ENCODE data around the gene TLE2.
A peak's percentile ranks its signal among the peaks of the same experiment; 100 is the strongest.
"Not testable (repeated sequence)": the region's sequence is repeated elsewhere in the genome, so short reads cannot be mapped to it uniquely, and the experiment has no call there.

The TLE2 gene

DNA sequence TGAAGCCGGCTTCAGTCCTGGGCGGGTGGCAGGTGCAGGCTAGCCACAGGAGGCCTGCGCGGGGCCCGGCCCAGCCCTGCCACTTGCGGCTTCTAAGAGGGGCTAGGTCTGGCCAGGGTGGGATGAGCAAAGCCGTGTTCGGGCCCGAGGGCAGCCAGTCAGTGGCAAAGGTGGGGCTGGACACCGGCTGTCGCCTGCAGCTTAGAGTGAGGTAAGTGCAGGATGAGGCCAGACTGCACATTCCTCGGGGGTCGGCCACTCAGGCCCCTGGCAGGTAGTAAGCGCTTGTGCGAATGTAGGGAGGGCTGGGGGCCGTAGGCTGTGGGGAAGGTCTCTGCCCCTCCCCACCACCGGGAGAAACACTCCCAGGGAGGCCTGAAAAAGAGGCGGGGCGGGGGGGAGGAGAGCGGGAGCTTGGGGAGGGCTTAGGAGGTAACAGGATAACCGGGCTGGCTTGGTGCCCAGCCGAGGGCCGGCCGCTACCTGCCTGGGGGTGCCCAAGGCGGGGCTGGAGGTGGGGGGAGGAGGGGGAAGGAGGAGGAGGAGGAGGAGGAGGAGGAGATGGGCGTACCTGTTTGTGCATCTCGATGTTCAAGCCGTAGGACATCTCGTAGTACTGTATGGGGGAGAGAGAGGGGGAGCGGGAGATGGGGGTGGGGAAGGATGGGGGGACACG lies 26.8 kb upstream of the TLE2 start:
- no peak for DNase-seq (ENCODE audit: low read depth)

DNA sequence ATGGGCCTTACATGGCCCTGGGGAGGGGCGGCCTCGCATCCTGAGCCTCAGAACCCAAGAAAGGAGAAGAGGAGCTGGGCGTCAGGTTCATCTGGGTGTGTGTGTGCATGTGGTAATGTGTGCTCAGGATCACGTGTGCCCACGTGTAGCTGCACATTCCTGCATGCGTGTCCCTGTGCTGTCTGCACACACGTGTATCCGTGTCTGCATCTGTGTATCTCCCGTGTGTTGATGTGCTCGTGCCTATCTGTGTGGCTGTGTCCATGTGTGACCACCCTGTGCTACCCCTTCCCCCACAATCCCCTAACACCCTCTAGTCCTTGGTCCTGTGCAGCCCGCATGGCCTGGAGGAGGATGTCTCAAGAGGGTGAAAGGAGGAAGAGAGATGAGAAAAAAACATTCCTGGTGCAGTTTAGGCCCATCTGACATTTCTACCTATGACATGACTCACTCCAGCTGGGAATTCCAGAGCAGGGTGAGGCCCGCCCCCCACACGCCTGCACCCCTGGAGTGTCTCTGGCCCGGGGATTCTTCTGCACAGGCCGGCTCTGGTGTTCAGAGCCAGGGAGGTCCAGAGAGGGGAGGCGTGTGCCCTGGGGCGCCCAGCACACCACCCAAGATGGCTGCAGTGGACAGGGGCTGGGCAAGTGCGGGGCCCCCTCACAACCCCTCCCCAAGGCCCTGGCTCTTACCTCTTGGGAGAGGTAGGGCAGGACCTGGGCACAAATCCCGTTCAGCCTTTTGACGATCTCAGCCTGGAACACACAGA lies 26.1 kb upstream of the TLE2 start:
- peak; percentile 22 for DNase-seq (ENCODE audit: low read depth)

DNA sequence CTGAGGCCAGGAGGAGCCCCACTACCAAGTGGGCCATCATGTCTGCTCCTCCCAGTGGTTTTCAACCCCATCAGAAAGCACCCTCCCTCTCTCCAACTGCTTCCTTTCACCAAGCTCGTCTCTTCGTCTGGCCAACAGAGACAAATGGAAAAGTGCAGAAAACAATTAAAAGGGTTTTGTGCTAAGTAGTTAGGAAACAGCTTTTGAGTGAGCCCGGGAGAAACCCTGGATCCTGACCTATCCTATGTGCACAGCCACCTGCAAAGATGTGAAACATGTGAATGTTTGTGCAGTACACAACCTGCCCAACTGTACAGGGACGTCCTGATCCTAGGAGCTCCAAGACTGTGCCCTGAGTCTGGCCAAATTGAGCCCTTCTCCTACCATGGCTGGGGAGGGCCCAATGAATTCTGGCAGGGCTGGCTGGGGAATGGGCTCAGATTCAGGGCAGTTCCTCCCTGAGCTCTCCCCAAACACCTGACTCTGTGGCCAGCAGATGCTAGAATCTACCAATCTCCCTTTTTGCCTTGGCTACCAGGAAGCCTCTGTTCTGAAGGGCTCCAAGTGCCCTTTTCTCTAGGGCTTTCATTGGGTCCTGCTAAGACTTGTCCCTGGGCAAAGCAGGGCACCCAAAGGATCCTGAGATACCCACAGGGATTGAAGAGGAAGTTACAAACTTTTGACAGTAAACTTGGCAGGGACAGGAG lies 25.3 kb upstream of the TLE2 start:
- no peak for DNase-seq (ENCODE audit: low read depth)

DNA sequence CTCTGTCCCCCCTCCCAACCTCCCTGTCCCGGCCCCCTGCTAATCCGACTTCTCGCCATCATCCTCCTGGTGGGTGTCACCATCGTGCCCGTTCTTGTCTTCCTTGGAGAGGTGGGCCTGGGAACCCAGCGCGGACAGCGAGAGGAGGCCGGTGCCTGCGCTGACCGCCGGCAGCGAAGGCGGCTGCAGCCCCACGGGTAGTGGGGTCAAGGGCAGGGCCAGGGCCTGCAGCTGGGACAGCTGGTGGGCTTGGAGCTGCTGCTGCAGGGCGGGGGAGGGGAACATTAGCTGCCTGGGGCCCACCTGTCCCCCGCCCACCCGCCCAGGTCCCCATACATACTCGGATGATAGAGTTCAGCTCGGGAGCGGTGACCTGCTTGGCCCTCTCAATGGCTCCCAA lies 24.7 kb upstream of the TLE2 start:
- no peak for DNase-seq (ENCODE audit: low read depth)

DNA sequence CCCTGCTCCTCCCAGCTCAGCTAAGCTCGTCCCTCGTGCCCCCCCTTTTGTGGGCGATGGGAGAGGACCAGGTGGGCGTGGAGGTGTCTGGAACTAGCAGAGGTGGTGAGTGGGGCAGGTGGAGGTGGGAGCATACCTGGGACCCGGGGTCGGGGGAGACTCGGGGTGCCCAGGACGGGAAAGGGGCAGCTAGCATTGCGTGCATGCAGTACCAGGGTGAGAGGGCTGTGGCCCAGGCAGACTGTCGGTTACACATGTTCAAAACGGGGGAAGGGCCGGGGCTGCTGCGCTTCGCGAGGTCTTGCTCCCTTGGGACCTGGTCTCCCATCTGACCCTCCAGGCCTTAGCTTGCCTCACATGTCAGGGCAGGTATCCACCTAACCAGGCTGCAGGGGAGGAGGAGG lies 24.1 kb upstream of the TLE2 start:
- DNase-seq (ENCODE audit: low read depth) = no peak

DNA sequence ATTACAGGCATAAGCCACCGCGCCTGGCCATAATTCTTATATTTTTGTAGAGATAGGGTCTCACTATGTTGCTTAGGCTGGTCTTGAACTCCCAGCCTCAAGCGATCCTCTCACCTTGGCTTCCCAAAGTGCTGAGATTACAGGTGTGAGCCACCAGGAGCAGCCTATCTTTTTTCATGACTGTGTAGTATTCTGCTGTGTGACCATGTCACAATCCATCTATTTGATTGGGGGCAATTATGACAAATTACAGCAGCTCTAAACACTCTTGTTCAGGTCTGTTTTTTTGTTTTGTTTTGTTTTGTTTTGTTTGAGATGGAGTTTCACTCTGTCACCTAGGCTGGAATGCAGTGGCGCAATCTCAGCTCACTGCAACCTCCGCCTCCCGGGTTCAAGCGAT lies 20.9 kb upstream of the TLE2 start:
- DNase-seq (ENCODE audit: low read depth) = not testable (repeated sequence)

DNA sequence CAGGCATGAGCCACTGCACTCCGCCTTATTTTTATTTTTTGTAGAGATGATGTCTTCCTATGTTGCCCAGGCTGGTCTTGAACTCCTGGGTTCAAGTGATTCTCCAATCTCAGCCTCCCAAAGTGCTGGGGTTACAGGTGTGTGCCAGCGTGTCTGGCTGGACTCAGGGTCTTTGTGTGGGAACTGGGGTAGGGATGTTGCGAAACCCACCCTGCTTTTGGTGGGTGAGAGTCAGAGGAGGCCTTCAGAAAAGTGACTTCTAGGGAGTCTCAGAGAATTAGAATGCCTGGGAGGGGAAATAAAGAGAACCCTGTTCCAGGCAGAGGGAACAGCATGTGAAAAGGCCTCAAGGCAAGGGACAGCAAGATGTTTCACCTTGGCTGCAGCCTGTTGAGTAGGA lies 20.0 kb upstream of the TLE2 start:
- DNase-seq (ENCODE audit: low read depth) = no peak

DNA sequence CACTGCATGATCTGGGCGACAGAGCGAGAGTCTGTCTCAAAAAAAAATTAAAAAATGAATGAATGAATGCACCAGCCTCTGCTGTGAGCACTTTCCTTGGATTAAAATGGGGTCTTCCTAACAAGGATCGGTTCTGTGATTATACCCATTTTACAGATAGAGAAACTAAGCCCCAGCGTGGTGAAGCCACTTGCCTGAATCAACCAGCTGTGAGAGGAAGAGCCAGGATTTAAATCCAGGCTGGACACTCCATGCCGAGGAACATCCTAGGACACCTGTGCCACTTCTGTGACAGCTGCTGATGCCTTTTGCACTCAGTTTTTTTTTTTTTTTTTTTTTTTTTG lies 19.1 kb upstream of the TLE2 start:
- no peak for DNase-seq (ENCODE audit: low read depth)

DNA sequence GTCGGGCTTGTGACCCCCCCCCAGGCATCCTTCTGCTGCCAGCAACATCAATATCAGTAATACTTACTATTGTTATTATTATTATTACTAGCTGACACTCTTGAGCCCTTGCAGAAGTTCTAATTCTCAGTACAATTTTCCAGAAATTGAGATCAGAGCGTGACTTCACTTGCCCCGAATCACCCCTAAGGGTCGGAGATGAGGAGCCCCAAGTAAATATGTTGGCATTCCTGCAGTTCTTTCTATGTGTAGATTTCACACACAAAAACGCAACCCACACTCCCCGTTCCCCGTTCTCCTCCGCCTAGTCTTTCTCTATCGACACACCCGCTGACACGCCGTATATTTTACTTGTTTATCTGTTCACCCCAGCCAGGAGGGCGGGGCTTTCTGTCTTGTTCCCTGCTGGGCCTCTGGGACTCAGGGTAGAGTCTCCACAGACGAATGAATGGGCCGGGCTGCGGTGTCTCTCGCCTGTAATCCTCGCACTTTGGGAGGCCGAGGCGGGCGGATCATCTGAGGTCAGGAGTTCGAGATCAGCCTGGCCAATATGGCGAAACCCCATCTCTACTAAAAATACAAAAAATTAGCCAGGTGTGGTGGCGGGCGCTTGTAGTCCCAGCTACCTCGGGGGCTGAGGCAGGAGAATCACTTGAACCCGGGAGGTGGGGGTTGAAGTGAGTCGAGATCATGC lies 18.6 kb upstream of the TLE2 start:
- peak; percentile 76 for DNase-seq (ENCODE audit: low read depth)

DNA sequence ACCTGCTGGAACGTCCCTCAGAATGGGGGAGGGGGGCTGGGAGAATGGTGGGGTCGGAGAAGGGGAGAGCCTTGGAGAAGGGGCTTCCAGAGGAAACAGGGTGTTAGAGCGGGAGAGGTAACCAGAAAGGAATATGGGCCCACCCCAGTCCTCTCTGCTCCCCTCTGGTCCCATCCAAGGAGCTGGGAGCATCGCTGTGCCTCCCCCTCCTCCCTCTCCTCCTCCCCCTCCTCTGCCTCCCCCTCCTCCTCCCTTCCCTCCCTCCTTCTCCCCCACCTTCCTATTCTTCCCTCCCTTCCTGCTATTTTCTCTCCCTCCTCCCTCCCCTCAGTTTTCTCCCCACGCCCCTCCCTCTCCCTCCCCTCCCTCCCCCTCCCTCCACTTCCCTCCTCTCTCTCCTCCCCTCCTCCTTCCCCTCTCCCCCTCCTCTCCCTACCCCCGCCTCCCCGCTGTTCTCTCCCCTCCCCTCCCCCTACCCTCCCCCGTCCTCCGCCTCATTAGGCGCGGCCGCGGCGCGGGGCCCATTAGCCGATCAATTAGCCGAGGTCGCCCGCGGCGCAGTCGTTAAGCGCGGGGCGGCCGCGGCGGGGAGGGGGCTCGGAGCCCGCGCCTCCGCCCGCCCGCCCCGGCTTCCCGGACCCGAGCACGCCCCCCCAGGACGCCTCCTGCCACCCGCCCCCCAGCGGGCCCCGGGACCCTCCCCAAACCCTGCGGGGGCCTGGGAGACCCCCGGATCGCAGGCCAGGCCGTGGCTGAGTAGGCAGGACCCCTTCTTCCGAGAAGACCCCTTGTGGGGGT lies 17.8 kb upstream of the TLE2 start:
- no peak for DNase-seq (ENCODE audit: low read depth)

DNA sequence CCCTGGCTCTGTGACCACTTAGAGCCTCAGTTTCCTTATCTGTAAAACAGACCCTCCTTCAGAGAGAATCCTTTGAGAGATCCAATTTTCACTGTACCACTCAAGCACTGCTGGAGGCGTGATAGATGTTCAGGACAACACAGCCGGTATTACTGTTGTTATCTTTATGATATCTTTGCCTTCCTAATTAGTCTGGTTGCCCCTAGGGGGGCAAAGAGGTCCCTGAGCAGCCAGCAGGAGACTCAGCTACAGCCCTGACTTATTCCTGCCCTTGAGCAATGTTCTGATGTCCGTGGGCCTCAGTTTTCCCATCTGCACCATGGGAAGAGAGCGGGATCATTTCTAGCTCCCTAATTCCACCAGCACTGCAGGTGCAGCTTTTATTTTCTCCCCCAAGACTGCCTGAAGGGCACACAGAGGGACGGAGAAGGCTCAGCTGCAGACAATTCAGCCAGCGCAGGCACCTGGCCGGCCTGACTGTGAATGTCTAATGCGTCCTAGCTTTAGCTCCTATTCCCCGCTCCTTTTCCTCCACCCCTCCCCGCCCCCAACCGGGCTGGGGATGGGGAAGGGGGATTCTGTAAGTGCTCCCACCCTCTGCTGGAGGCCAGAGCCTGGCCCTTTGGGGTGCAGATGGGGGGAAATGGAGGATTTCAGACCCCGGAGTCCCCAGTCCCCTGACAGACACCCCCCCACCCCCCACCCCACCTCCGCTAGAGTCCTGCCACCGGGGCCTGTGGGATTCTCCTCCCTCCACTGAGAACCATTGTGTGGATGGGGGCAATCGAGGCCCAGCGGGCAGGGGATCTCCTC lies 17.0 kb upstream of the TLE2 start:
- no peak for DNase-seq (ENCODE audit: low read depth)

DNA sequence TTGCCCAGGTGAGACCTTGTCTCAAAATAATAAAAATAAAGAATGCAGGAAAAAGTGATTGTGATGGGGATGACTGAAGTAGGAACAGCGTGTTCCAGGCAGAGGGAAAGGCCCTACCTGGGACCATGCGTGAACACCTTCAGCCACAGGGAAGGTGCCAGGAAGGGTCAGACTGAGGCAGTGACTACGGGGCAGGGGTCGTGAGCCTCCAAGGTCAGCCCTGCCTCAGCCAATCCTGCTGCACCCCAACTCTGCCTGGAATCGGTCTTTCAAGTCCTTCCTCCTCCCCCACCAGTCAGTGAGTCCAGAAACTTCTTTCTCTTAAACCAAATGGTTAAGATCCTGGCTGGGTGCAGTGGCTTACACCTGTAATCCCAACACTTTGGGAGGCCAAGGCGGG lies 16.1 kb upstream of the TLE2 start:
- DNase-seq (ENCODE audit: low read depth) = no peak

DNA sequence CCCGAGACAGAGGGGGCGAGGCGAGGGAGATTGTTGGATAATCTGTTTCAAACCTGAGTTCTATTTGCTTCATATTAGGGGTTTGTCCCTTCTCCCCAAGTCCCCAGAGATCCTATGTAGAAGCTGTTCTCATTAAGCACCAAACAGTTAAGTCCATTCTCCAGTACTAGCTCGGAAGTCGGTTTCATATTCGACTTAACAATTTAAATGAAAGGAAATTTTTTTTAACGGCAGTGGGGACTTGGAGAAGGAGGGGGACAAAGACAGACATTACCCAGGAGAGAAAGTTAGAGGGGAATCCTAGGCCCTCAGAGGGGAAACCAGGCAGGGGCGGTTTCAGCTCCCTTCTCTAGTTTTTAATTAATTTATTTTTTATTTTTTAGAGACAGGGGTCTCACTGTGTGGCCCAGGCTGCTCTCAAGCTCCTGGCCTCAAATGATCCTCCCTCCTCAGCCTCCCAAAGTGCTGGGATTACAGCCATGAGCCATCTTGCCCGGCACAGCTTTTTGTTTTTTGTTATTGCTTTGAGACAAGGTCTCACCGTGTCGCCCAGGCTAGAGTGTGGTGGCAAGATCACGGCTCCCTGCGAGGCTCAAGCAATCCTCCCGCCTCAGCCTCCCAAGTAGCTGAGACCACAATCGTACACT lies 13.7 kb upstream of the TLE2 start:
- DNase-seq (ENCODE audit: low read depth) = no peak

DNA sequence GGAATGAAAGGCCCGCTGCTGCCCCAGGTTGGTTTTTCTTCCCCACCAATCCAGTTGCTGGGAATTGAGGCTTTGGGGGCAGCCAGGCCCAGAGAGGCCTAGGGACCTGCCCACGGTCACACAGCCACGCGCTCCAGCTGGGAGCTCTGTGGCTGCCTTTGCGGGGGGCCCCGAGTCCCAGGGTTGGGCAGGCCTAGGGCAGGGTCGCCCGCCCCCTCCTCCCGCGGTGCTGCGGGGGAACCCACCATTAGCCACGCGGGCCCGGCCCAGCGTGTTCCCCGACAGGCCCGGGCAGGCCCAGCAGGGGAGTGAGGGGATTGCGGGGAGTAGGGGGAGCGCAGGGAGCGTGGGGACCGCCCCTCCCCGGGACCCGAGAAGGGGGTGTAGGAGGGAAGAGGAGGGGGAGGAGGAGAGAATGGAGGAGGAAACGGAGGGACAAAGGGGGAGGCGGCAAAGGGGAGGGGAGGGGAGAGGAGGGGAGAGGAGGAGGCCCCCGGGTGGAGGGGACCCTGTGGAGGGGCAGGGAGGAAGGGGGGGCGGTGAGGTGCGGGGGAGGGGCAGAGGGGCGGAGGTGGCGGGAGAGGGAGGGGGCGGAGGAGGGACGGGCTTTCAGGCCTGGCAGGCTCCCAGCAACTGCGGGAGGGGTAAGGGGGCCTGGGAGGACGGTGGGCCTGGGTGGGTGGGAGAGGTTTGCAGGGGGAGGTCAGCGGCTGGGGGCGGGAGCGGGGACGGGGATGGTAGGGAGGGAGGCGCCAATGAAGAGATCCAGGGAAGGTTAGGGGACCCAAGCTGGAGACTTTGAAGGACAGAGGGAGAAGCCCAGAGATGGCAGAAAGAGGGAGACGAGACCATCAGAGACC lies 12.9 kb upstream of the TLE2 start:
- no peak for DNase-seq (ENCODE audit: low read depth)

DNA sequence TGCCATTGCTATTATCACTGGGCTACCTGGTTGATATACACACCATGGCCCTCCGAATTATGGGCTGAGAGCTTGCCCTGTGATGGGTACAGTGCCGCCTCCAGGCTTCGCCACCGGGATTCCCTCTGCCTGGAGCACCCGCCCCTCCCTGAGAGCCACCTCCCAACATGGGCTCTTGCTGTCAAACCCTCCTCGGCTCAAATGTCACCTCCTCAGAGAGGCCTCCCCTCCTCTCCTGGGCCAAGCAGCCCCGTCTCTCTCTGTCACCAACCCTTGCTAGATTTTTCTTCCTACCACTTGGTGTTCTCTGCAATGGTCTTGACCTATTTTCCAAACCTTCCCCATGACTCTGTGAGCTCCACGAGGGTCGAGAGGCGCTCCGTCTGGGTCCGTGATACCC lies 12.2 kb upstream of the TLE2 start:
- DNase-seq (ENCODE audit: low read depth) = no peak

DNA sequence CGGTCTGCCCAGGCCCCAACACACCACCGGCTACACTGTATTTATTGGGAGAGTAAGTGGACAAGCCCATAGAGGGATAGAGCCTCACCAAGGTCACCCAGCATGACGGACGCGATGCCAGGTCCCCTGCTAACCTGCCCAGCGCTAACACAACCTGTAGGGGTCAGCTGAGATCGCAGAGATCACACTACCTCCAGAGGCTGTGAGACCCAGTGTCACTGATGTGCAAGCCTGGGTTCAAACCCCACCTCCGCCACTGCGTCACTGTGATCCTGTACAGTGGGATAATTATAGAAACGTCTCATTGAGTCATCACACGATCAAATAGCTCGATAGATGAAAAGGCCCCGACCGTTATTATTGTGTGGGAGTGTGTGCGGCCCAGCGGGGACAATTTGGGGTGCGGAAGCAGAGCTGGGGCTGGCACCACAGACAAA lies 10.6 kb upstream of the TLE2 start:
- DNase-seq (ENCODE audit: low read depth) = no peak

DNA sequence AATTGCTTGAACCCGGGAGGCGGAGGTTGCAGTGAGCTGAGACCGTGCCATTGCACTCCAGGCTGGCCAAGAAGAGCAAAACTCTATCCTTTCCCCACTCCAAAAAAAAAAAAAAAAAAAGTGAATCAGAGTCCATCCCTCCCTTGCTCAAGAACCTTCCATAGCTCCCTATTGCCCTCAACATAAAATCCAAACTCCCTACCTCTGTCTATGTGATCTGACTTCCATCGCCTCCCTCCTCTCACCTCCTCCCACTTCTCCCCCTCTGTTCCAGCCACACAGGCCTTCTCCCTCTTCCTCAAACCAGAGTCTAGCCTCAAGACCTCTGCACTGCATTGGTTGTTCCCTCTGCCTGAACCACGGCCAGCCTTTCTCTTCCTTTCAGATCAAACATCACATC lies 10.0 kb upstream of the TLE2 start:
- no peak for DNase-seq (ENCODE audit: low read depth)

DNA sequence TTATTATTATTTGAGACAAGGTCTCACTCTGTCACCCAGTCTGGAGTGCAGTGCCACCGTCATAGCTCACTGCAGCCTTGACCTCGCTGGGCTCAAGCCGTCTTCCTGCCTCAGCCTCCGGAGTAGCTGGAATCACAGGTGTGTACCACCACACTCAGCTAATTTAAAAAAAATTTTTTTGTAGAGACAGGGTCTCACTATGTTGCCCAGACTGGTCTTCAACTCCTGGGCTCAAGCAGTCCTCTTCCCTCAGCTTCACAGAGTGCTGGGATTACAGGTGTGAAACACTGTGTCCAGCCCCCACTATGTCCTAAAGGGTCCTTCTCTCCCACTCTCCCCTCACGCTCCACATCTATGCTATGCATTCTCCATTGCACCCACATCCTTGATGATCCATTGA lies 9.1 kb upstream of the TLE2 start:
- no peak for DNase-seq (ENCODE audit: low read depth)

DNA sequence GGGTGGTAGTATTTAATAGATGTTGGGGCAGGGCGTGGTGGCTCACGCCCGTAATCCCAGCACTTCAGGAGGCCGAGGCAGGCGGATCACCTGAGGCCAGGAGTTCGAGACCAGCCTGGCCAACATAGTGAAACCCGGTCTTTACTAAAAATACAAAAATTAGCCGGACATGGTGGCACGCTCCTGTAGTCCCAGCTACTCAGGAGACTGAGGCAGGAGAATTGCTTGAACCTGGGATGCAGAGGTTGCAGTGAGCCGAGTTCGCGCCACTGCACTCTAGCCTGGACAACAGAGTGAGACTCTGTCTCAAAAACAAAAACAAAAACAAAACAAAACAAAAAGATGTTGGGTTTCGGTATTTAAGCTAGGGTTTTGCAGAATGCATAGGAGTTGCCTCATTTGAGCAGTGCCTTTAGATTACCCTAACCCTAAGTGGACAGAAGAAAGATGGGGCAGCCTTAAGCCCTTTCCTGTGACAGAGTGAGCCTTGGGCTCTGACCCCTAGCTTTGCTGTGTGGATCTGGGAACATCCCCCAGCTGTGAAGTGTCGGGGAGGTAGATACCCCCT lies 8.0 kb upstream of the TLE2 start:
- DNase-seq (ENCODE audit: low read depth) = not testable (repeated sequence)
